ENCODE measurements around the gene MACROD2. TPM values are rescaled to one million over a fixed set of nuclear protein-coding genes. Genes with fewer than 3 reads are reported as not detected.

Gene MACROD2
- total RNA-seq, 1 experiment from 2014 or later: 1.6 TPM

- H2AK5ac ChIP-seq (ENCODE audit: insufficient read length, low read length): no peak overlapping the region
- TF ChIP-seq CTCF (conservative IDR thresholded peaks at IDR 0.05): no peak
- H3K56ac ChIP-seq (ENCODE audit: insufficient read length, low read depth, low read length): no peak overlapping the region
- no peaks in the 10 kb centered on the region for H3K23me2 ChIP-seq (ENCODE audit: insufficient read length, low read depth, low read length, poor library complexity, severe bottlenecking)
- no peak overlapping the region for H2AFZ ChIP-seq (ENCODE audit: low read length)
- no peaks in the 10 kb centered on the region for H3K79me2 ChIP-seq (ENCODE audit: insufficient read depth, low read length)
- no peak overlapping the region for H2BK5ac ChIP-seq (ENCODE audit: insufficient read length, low read length)
- no peak overlapping the region for H4K8ac ChIP-seq (replicated peaks; ENCODE audit: insufficient read length, low read depth, low read length)
- Mint-ChIP-seq H3K36me3 (ENCODE audit: insufficient read depth in 1 of 3, low read depth in 3 of 3) (peaks cover 2 to 35% (median 16%) of the 10 kb centered on the region in 3 experiments), H3K27me3 (ENCODE audit: low read depth) (no peaks in the 10 kb centered on the region), H3K27ac (no peak overlapping the region), H3K4me3 (no peak overlapping the region), H3K4me1 (peaks cover 13 to 20% of the 10 kb centered on the region in 2 experiments), H3K9me3 (peaks cover 22 to 23% of the 10 kb centered on the region in 2 experiments)
- H4K91ac ChIP-seq (ENCODE audit: insufficient read length, low read depth, low read length): no peak overlapping the region
- no CpG with 5 or more reads among the region's 1 CpG for WGBS (ENCODE audit: extremely low coverage, insufficient read length, low lambda C conversion rate)
- H3K14ac ChIP-seq (ENCODE audit: insufficient read depth, low read length): no peak overlapping the region
- no peak overlapping the region for H2BK20ac ChIP-seq (ENCODE audit: low read depth, low read length, poor library complexity, severe bottlenecking)
- no peaks in the 10 kb centered on the region for H3K79me1 ChIP-seq (ENCODE audit: insufficient read depth, low read depth, low read length, poor library complexity, severe bottlenecking)
- H2BK12ac ChIP-seq (ENCODE audit: insufficient read length, low read depth, low read length): no peak overlapping the region
- no peak for DNase-seq
- no peak overlapping the region for H3K4me2 ChIP-seq (ENCODE audit: insufficient read depth, insufficient read length, low read length)
- no peak overlapping the region for H2BK15ac ChIP-seq (ENCODE audit: low read depth, low read length)
- H2BK120ac ChIP-seq (ENCODE audit: low read depth, low read length, poor library complexity, severe bottlenecking): no peak overlapping the region
- no peak overlapping the region for H3K9ac ChIP-seq (ENCODE audit: extremely low read depth, insufficient read length, low read length)
- H4K20me1 ChIP-seq (ENCODE audit: control insufficient read depth, insufficient read depth, insufficient read length): no peaks in the 10 kb centered on the region
- no peaks in the 10 kb centered on the region for H3K9me3 ChIP-seq (ENCODE audit: control insufficient read depth, low read depth, low read length)
- no peaks in the 10 kb centered on the region for H3K27me3 ChIP-seq (ENCODE audit: insufficient read depth, low read length)
- no peak overlapping the region for H3K23ac ChIP-seq (ENCODE audit: insufficient read length, low read depth, low read length)
- no peak overlapping the region for H3K4ac ChIP-seq (ENCODE audit: low read depth, low read length)
- H4K5ac ChIP-seq (ENCODE audit: insufficient read length, low read depth, low read length): no peak overlapping the region
- no peak overlapping the region for H3K18ac ChIP-seq (ENCODE audit: insufficient read length, low read depth, low read length)
- H3K27ac ChIP-seq (ENCODE audit: insufficient read length, low read depth, low read length): no peak overlapping the region
- no peak overlapping the region for H3T11ph ChIP-seq (ENCODE audit: low read length)
- H3K4me1 ChIP-seq (ENCODE audit: insufficient read depth, low read length): peaks cover 3% of the 10 kb centered on the region; the same call in 1 of the 2 replicates
These were observed 1561.6 kb downstream of the MACROD2 start for GRCh38 chr20:15556869-15557268.

All from H9 (cell line).